ENCODE results near the gene HECTD3. TPM values are rescaled to one million over a fixed set of nuclear protein-coding genes. Genes with fewer than 3 reads are reported as not detected.

The HECTD3 gene
- total RNA-seq, result 25.7 TPM
- long read RNA-seq, transcript HECTD3-202 (21 exons, 3,610 nt), result major isoform, 26 of 40 reads
- long read RNA-seq, partial matches to known transcripts, result 9 of 40 reads
- long read RNA-seq, other reads (novel, unspliced or antisense), result 4 of 40 reads

DNA sequence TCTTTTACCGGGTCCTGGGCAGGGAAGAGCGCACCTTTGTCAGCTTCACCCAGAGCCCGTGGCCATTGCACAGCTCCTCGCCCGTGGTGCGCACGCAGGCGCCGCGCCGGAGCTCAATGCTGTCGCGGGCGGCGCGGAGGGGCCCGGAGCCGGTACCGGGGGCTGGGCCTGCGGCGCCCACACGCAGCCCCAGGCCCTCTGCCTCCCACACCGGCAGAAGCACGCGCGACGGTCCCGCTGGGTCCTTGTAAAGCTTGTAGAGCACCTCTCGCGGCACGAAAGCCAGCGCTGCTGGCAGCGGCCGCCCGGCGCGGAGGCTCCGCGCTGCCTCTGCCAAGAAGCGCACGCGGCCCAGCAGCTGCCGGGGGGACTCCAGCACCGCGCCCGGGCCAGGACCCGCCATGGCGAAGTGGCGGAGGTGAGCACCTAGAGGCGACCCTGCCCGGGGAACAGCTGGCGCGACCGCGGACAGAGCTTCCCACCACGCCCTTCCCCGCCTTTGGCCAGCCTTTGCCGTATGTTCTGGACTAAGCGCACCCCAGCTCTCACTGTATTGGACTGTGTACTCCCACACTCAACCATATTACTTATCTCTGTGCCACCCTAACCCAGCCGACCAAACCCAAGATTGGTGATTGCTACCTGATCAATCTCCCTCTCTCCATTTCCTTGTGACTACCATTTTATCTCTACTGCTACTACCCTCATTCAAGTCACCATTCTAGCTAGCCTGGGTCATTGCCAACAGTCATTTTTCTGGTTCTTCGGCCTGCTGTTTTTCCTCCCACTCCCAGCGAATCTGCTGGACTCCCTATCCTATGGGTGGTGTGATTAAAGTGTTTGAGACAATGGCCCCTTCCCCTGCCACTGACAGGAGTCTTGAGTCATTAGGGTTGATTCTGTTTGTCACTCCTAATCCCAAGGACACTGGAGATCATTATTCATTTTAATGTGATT is at the start of gene HECTD3:
Gene HECTD3, minus strand, starts transcription at position 470 of the 957 bp plus-strand sequence. Its CDS starts 67 bp downstream, at position 403.
- ATAC-seq (peak; percentile 89), DNase-seq (ENCODE audit: missing footprints) (peak; percentile 88)
- intact Hi-C loops (cut with DNase I), result no loop called here

DNA sequence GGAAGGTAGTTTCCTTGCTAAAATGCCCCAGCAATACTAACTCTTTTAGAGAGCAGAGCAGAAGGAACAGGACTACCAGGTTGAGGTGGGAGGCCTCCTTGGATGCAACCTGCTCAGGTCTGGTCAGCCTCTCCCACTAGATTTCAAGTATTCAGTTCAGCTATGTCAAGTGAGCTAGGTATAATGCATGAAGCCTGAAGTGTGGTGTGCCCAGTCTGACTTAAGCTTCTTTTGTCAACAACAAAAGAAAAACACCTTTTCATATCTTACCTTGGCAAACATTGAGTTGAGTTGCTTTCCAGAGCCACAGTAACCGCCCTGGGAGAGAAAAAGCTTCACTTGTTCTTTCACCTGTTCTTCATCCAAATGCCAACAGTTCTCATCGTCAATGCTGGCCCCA is 48.7 kb upstream of the HECTD3 start:
- DNase-seq (ENCODE audit: missing footprints) (no peak), ATAC-seq (no peak)
- intact Hi-C loops (cut with DNase I), result no loop called here

DNA sequence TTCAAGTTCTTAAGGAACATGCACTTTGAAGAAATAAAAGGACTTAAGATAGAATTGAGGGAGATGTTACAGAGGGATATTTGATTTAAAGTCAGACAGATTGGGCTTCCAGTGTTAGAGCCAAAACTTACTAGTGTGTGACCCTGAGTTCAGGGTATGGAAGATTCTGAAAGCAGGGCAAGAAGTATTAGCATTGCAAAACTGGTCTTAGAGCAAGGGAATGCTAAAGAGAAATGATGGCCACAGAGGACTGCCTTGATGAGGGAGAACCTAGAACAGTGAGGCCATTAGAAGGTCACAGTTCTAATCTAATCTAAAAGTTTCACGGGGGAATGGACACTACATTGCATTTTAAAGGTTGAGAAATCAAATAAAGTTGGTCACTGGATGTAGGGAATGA is 46.4 kb upstream of the HECTD3 start:
- intact Hi-C loops (cut with DNase I), result no loop called here
- DNase-seq (ENCODE audit: missing footprints) (no peak), ATAC-seq (no peak)

DNA sequence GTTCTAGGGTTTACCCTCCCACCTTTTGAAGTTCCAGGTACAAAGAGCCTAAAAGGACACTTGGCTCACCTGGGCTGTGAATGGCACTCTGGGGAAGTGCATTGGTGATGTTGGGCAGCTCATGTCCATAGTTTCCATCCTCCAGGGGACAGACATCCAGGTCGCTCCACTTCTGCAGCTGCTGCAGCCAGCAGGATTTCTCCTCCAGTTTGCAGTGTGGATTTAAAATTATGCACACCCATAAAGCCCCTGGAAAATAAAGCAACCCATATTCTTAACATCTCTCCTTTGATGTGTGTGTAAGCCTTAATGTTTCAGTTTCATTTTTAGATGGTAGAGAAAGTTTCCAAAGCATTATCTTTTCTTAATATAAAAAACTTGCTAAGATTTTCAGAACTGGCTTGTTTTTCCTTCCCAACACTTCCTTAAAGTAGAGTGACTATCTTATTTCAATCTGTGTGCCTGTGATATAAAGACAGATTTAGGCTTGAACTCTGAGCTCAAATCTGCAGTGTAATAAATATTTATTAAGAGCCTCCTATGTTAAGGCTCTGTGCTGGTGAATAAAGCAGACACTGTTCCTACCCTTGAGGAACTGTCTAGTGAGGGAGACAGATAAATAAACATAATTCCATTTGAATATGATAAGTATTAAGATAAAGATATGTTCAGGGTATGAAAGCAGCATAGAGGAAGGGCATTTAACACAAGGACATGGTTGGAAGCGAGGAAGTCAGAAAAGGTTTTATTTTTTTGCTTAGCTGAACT is 40.1 kb upstream of the HECTD3 start:
- ATAC-seq (no peak), DNase-seq (ENCODE audit: missing footprints) (no peak)
- intact Hi-C loops (cut with DNase I), result no loop called here

DNA sequence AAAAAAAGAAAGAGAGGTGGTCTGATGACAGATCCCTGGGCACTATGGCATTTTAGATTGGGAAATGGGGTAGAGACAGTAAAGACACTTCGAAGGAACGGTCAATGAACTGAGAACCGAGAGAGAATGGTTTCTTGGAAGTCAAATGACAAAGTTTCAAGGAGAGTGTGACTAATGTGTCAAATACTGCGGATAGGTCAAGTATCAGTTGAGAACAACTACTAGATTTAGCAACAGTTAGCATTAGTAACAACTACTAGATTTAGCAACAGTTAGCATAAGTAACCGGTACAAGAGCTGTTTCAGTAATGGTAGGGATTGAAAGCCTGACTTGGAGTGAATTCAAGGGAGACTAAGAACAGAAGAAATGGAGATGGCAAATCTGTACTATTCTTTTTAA is 35.9 kb upstream of the HECTD3 start:
- intact Hi-C loops (cut with DNase I), result no loop called here
- no peak for ATAC-seq
- no peak for DNase-seq (ENCODE audit: missing footprints)

DNA sequence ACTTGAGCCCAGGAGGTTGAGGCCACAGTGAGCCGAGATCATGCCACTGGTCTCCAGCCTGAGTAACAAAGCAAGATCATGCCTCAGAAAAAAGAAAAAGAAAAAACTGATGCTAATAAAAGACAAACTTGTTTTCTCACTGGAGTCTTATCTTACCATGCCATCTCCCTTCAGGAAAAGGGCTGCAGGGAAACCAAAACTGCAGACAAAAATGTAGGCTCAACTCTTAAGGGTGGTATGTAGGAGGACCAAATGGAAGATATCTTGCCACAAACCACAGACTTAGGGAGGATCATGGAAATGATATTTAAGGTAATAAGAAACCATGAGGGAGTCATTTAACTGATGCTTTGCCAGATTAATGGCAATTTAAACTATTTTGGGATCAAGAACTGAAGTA is 33.8 kb upstream of the HECTD3 start:
- intact Hi-C loops (cut with DNase I), result no loop called here
- ATAC-seq (no peak), DNase-seq (ENCODE audit: missing footprints) (no peak)

DNA sequence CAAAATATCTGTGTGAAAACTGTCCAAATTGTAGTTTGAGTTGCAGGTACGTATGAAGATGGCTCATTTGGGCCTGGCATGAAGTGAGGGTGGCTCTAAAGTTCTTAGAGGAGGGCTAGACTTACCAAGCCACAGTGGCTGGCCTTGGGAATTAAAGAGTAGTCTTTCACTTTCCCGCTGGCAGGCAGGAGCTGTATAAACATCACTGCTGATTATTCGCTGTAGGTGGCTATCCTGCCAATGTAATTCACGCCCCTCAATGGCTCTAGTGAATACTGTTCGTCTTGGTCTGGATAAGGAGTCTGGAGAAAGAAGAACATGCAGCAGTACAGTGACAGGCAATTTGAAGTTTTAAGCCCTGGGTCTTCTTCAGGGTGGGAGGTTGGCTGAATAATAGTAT is 32.0 kb upstream of the HECTD3 start:
- intact Hi-C loops (cut with DNase I), result no loop called here
- ATAC-seq (no peak), DNase-seq (ENCODE audit: missing footprints) (no peak)

DNA sequence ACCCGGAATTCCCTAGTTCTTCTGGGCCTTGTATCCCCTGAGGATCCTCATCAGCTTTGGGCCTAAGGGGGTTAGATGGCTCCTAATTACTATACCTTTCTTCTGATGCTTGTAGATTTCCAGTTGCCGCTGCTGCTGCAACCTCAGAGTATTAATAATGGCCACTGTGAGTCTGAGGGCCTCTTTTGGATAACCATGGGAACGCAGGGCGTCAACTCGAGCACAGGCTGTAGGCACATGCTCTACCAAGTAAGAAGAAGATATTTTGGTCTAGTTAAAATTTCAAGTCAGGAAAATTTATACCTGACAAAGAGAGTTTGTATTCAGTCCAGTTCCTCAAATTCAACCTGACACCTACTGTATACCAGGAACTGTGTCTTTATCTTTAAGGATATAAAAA is 29.2 kb upstream of the HECTD3 start:
- DNase-seq (ENCODE audit: missing footprints) (no peak), ATAC-seq (no peak)
- intact Hi-C loops (cut with DNase I), result no loop called here

DNA sequence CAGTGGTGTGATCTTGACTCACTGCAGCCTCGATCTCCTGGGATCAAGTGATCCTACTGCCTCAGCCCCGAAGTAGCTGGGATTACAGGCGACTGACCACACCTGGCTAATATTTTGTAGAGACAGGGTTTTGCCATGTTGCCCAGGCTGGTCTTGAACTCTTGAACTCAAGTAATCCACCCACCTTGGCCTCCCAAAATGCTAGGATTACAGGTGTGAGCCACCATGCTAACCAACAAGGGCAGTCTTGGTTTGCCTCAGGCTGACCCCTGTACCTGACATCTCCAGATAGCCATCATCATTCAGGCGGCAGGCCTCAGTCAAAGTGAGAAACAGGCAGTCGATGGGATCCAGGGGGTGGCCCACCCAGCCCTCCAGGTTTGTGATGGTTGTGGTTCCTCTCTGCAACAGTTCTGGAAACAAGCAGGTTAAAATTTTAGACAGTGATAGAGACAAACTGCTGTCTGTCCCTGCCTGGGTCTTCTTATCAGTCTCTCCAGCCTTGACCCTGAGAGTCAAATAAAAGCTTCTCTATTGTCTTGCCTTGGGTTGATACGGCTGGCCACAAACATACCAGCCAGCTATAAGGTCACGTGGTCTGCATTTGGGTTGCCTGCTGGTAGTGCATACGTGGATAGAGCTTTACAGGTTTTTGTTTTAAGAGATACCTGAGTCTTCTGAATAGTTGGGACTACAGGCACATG is 27.7 kb upstream of the HECTD3 start:
- DNase-seq (ENCODE audit: missing footprints) (no peak), ATAC-seq (no peak)
- intact Hi-C loops (cut with DNase I), result no loop called here

DNA sequence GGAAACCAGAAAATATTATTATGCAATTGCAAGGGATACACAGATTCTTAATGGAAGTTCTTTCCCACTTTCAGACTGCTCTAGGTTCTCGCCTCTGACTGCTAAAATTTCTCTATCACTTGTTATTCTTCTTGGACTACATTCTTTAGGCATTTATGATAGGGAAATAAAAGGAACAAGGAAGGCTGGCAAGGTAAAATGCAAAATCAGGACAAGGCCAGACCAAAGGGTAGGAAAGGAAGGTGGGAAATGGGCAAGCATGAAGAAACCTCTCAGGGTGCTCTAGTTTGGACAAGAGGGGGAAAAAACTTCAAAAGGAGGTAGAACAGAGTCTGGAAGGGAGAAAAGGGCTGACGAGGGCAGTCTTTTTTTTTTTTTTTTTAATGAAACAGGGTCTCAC is 27.1 kb upstream of the HECTD3 start:
- intact Hi-C loops (cut with DNase I), result no loop called here

DNA sequence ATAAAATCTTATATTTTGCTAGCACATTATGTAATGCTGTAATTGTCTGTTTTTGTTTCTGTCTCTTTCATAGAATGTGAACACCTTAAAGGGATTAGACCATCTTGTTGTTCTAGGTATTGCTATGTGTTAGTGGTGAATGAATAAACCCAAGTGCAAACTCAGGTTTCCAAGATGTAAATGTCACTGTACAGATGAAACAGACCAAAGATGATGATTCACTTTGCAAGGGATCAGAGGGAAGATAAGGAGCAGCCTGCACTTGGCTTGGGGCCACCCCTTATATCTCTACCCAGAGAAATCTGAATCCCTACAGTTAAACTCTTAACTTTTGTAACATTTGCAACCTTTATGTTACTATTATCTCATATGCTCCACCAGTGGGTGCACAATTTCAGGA is 26.3 kb upstream of the HECTD3 start:
- intact Hi-C loops (cut with DNase I), result no loop called here
- ATAC-seq (no peak), DNase-seq (ENCODE audit: missing footprints) (no peak)

More for the DNA sequence above, 27.1 kb upstream of the HECTD3 start:
- DNase-seq (ENCODE audit: missing footprints), result no peak
- no peak for ATAC-seq

DNA sequence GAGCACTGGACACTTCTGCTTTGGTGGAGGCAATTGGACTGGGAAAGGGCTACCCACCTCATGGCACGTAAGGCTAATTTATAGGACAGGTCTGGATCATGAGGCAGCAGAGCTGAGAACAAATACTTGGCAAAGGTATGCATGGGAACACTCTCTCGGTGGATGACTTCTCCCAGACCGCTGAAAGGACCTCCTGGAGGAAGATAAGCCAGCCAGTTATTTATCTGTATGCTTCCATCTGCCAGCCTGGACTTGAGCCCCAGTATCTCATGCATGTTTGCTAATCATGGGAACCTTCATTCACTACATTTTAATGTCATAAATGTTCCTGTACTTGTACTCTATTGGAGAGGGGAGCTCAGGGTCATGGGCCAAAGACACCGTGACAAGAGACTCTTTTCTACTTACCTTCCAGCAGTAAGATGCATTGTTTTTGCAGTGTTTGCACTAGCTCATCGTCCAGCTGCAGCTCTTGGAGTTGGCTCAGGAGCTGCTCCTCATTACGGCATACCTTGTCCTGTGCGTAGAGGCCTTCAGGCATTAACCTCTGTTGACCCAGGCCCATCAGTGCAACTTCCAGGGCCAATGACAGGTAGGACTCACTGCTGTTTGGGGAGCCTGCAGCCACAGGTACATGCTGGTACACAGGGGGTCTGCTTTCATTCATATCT is 24.6 kb upstream of the HECTD3 start:
- intact Hi-C loops (cut with DNase I), result no loop called here
- no peak for ATAC-seq
- DNase-seq (ENCODE audit: missing footprints), result no peak

DNA sequence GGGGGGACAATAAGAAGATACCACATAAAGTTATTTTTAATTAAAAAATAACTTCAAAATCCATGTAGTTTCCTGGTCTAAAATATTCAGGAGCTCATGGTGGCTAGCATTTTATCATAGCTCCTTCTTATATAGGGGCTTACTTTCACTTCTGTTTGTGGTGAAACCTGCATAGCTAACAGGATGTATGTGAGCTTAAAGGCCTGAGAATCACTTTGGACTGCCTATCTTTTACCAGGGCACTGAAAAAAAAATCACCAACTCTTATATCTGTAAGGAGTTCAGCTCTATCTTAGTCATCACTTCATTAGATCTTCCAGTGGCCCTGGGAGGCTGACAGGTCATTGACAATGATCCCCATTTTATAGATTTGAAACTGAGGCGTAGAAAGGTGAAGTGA is 22.2 kb upstream of the HECTD3 start:
- intact Hi-C loops (cut with DNase I), result no loop called here
- no peak for DNase-seq (ENCODE audit: missing footprints)
- ATAC-seq, result no peak

DNA sequence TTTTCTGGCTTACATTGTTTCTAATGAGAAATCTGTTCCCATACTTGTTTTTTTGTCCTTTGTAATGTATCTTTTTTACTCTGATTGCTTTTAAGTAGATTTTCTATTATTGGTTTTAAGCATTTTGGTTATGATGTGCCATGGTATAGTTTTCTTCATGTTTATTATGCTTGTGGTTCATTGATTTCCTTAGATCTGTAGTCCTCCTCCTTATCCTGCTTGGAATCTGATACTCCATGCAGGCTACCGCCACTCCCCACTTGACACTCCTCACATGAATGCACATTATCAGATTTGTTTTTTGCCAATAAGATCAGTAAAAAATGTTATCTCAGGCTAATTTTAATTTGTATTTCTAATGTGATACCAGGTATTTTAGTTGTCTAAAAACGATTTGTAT is 21.7 kb upstream of the HECTD3 start:
- DNase-seq (ENCODE audit: missing footprints) (no peak), ATAC-seq (no peak)
- intact Hi-C loops (cut with DNase I), result no loop called here

DNA sequence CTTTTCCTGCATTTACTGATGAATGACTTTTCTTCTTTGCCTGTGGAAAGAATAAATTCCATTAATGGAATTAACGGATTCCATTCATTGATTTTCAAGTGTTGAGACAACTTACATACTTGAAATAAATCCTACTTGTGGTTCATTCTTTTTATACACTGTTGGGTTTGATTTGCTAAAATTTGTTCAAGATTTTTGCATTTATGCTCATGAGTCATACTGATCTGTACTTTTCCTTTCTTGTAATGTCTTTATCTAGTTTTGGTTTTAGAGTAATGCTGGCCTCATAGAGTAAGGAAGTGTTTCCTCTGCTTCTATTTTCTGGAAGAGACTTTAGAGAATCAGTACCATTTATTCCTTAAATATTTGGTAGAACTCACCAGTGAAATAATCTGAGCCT is 15.3 kb upstream of the HECTD3 start:
- DNase-seq (ENCODE audit: missing footprints) (no peak), ATAC-seq (no peak)
- intact Hi-C loops (cut with DNase I), result no loop called here

DNA sequence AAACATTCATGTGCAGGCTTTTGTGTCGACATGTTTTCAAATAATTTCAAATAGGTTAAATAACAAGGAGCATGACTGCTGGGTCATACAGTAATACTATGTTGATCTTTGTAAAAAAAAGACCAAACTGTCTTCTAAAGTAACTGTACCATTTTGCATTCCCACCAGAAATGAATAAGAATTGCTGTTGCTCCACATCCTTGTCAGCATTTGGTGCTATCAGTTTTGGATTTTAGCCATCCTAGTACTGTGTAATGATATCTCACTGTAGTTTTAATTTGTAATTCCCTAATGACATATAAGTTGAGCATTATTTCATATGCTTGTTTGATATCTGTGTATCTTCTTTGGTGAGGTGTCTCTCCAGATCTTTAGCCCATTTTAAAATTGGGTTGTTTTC is 12.5 kb upstream of the HECTD3 start:
- DNase-seq (ENCODE audit: missing footprints) (no peak), ATAC-seq (no peak)
- intact Hi-C loops (cut with DNase I), result no loop called here

DNA sequence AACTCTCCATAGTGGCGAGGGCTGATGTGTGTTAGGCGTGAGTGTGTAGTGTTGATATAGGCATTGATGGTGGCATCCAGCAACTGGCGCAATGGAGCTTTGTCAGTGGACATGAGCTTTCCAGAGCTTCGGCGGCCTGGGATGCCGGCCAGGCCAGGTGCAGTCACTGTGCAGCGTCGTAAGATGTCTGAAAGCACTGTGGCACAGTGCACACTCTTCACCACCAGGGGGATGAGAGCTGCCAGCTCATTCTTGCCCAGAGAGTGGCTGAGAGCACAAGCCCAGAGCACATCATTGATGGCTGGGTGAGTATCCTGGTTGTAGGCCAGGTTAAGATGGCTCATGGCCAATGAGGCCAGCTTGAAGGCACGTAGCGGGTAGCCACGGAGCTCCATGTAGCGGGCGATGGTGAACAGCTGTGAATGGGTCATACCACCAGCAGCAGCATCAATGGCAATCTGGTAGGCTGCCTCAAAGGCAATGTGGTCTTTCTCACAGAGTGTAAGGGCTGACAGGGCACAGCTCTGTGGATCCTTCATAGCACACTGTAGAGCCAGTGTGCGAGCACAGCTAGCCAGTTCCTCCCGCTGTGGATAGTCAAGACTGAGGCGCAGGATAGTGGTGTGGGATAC is 7.6 kb upstream of the HECTD3 start:
- intact Hi-C loops (cut with DNase I), result no loop called here
- peak; percentile 37 for ATAC-seq
- no peak for DNase-seq (ENCODE audit: missing footprints)

DNA sequence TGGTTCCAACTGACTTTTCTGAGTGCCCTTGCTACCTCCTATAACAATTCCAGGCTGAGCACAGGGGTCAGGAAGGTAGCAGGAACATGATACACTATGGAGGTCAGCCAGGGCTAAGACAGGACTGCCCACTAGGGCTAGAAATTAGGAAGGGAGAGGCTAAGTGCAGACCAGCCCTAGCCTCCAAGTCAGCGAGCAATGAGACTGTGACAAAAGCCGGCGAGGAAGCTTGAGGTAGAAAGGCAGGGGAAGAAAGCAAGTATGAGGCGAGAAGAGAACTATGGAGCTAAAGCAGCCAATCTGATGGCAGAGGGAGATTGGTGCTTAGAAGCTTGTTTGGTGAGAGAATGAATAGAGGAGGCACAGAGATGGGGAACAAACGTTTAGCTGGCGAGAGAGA is 5.6 kb upstream of the HECTD3 start:
- DNase-seq (ENCODE audit: missing footprints), result no peak
- ATAC-seq, result no peak
- intact Hi-C loops (cut with DNase I), result no loop called here
